Sigmoid colon (tissue), 4 donors: Measurements from ENCODE around the gene EIF2B4.

Source experiments
- CTCF ChIP-seq, 4 experiments: fragments of 450-650 bp in 3 of 4; fragments of 200-600 bp in 1 of 4; IDR thresholded peaks; one replicate each; pipeline ENCODE4 v1.5.1; 2016 to 2019; ENCODE audit warnings: antibody characterized with exemption in 4 of 4, mild to moderate bottlenecking in 3 of 4, moderate library complexity in 2 of 4
- EP300 ChIP-seq, 4 donors: sonication (generic); formaldehyde crosslinking; IDR thresholded peaks; one replicate each; pipeline ENCODE4 v1.6.1; 2017; ENCODE audit warnings: antibody characterized with exemption in 4 of 4

GRCh38 chr2:27316655-27317412 is 53.3 kb downstream of the EIF2B4 start:
- TF ChIP-seq CTCF (IDR thresholded peaks at IDR 0.05) (no peak), EP300 (IDR thresholded peaks at IDR 0.05) (no peak)
